Activated CD4-positive, alpha-beta T cell treated with anti-CD3 and anti-CD28 coated beads, Interleukin-2, amount 10 ng/mL, durations not matched to agents 7 days and 5 days (primary cell): Measurements from ENCODE around the gene KLF7. TPM values are rescaled to one million over a fixed set of nuclear protein-coding genes. Genes with fewer than 3 reads are reported as not detected.

Source experiments
- CTCF ChIA-PET: fragments of 350-600 bp; sonication (Branson Sonifier 250); formaldehyde crosslinking; loops from one replicate; lab custom pipeline; 2021; ENCODE audit warnings: antibody characterized with exemption; lab: Charles Lee
- POLR2A ChIA-PET: fragments of 350-600 bp; sonication (Branson Sonifier 250); formaldehyde crosslinking; loops from one replicate; lab custom pipeline; 2021; ENCODE audit warnings: antibody characterized with exemption; lab: Charles Lee
- DNase-seq: peaks from one replicate; pipeline ENCODE4 v3.0.0-alpha.2; 2020
- H3K27ac Mint-ChIP-seq: one replicate; pipeline ENCODE4 v1.8.0; 2021; ENCODE audit warnings: mild to moderate bottlenecking, moderate library complexity, mixed read lengths
- H3K27me3 Mint-ChIP-seq: one replicate; pipeline ENCODE4 v1.8.0; 2021; ENCODE audit warnings: mixed read lengths
- H3K36me3 Mint-ChIP-seq: one replicate; pipeline ENCODE4 v1.8.0; 2021; ENCODE audit warnings: low read depth, mixed read lengths
- H3K4me1 Mint-ChIP-seq: one replicate; pipeline ENCODE4 v1.8.0; 2021; ENCODE audit warnings: mixed read lengths
- H3K4me3 Mint-ChIP-seq: one replicate; pipeline ENCODE4 v1.8.0; 2021; ENCODE audit warnings: mild to moderate bottlenecking, moderate library complexity, mixed read lengths
- H3K9me3 Mint-ChIP-seq: one replicate; pipeline ENCODE4 v1.8.0; 2021; ENCODE audit warnings: mixed read lengths
- total RNA-seq, 2 experiments: library from RNA; stranded (reverse); gene quantifications; one replicate each; pipeline ENCODE4 v1.2.3, GENCODE V29; 2021

Gene KLF7
- total RNA-seq, 2 experiments from 2014 or later = 35.3 to 38.2 TPM

- DNase-seq = no peak
- no peak overlapping the region for H3K4me3 Mint-ChIP-seq
- peaks cover 9% of the 10 kb centered on the region for H3K9me3 Mint-ChIP-seq
- H3K4me1 Mint-ChIP-seq = peaks cover 15% of the 10 kb centered on the region
- no peak overlapping the region for H3K27ac Mint-ChIP-seq
- ChIA-PET CTCF (interaction anchor here (0.6 kb wide), 2 partner anchors 21 to 27 kb away, joined by 3 to 5 read pairs; no protein-coding TSS in a partner anchor), POLR2A (interaction anchor here (0.7 kb wide), 1 partner anchor 235 kb away, joined by 4 read pairs; no protein-coding TSS in a partner anchor)
- H3K36me3 Mint-ChIP-seq = no peaks in the 10 kb centered on the region
- peaks cover 6% of the 10 kb centered on the region for H3K27me3 Mint-ChIP-seq
These were observed 116.6 kb downstream of the KLF7 start for GRCh38 chr2:207049122-207049521.

GRCh38 chr2:207048416-207048815, 117.3 kb downstream of the KLF7 start:
- H3K4me1 Mint-ChIP-seq = peaks cover 15% of the 10 kb centered on the region
- CTCF ChIA-PET = interaction anchor here (0.6 to 1.1 kb wide), 3 partner anchors 20 to 277 kb away, joined by 3 to 5 read pairs (median 4); no protein-coding TSS in a partner anchor
- POLR2A ChIA-PET = no interaction called here
- H3K27me3 Mint-ChIP-seq = peaks cover 6% of the 10 kb centered on the region
- H3K9me3 Mint-ChIP-seq = peaks cover 9% of the 10 kb centered on the region
- H3K27ac Mint-ChIP-seq = no peak overlapping the region
- no peak overlapping the region for H3K4me3 Mint-ChIP-seq
- no peaks in the 10 kb centered on the region for H3K36me3 Mint-ChIP-seq
- DNase-seq = no peak

GRCh38 chr2:207046724-207047123, 119.0 kb downstream of the KLF7 start:
- Mint-ChIP-seq H3K4me1 (peaks cover 15% of the 10 kb centered on the region), H3K27ac (peak overlapping the region; percentile 31), H3K4me3 (no peak overlapping the region), H3K9me3 (no peaks in the 10 kb centered on the region), H3K36me3 (no peaks in the 10 kb centered on the region), H3K27me3 (peaks cover 6% of the 10 kb centered on the region)
- DNase-seq = peak; percentile 54
- ChIA-PET POLR2A (interaction anchor here (0.6 kb wide), 1 partner anchor 193 kb away, joined by 3 read pairs; no protein-coding TSS in a partner anchor), CTCF (interaction anchor here (1.1 to 1.3 kb wide), 2 partner anchors 17 to 427 kb away, joined by 4 read pairs; no protein-coding TSS in a partner anchor)

GRCh38 chr2:207045531-207045930, 120.2 kb downstream of the KLF7 start:
- Mint-ChIP-seq H3K36me3 (no peaks in the 10 kb centered on the region), H3K4me3 (no peak overlapping the region), H3K9me3 (no peaks in the 10 kb centered on the region), H3K4me1 (peaks cover 15% of the 10 kb centered on the region), H3K27ac (no peak overlapping the region), H3K27me3 (peaks cover 8% of the 10 kb centered on the region)
- ChIA-PET POLR2A (no interaction called here), CTCF (interaction anchor here (0.7 kb wide), 1 partner anchor 373 kb away, joined by 4 read pairs; no protein-coding TSS in a partner anchor)
- DNase-seq = no peak

GRCh38 chr2:207044379-207045362, 121.1 kb downstream of the KLF7 start:
- no peaks in the 10 kb centered on the region for H3K36me3 Mint-ChIP-seq
- no peak for DNase-seq
- CTCF ChIA-PET = no interaction called here

DNA sequence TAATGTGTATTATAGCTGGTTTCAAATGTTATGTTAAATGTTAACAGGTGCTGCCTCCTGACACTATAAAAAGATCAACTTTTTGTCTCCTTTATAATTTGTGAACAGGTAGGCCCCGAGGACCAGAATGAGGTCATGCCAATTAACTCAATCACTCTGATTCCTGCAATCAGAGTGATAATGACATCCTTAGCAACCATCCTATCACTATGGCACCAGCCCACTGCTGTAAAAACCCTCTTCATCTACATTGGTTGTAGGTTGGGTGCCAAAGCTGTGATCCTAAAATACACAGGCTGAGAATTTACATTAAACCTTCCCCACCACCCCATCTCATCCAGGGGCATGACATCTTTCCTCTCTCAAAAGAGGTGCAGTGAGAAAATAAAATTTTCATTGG, 122.9 kb downstream of the KLF7 start:
- ChIA-PET POLR2A (no interaction called here), CTCF (no interaction called here)
- Mint-ChIP-seq H3K36me3 (no peaks in the 10 kb centered on the region), H3K27ac (no peak overlapping the region), H3K4me3 (no peak overlapping the region), H3K9me3 (no peaks in the 10 kb centered on the region), H3K27me3 (peaks cover 8% of the 10 kb centered on the region), H3K4me1 (peaks cover 15% of the 10 kb centered on the region)
- DNase-seq = no peak

More at GRCh38 chr2:207044379-207045362, 121.1 kb downstream of the KLF7 start:
- Mint-ChIP-seq H3K9me3 (no peaks in the 10 kb centered on the region), H3K27me3 (peaks cover 8% of the 10 kb centered on the region), H3K4me1 (peaks cover 15% of the 10 kb centered on the region), H3K4me3 (no peak overlapping the region), H3K27ac (no peak overlapping the region)
- POLR2A ChIA-PET = no interaction called here

GRCh38 chr2:207041786-207042554, 123.8 kb downstream of the KLF7 start:
- H3K9me3 Mint-ChIP-seq = no peaks in the 10 kb centered on the region
- no peak for DNase-seq

DNA sequence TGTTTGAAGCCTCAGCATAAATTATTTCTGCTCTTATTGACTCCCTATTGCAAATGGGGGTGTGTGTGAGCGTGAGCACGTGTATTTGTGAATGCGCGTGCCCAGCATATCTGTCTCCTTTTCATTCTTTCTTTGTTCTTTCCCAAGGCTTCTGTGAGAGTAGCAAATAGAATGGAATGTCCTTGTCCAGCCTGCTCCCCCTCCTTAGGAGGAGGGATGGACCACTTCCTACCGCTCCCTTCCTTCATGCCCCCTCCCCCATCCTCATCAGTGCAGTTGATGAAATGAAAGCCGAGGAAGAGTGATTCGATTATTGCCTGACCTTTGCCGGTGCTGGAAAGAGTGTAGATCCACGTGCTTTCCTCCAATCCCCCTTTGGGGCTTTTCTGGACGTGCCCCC, 124.5 kb downstream of the KLF7 start:
- ChIA-PET CTCF (no interaction called here), POLR2A (no interaction called here)
- no peaks in the 10 kb centered on the region for H3K9me3 Mint-ChIP-seq
- peaks cover 8% of the 10 kb centered on the region for H3K27me3 Mint-ChIP-seq
- DNase-seq = no peak
- H3K4me3 Mint-ChIP-seq = no peak overlapping the region
- H3K4me1 Mint-ChIP-seq = peaks cover 4% of the 10 kb centered on the region
- no peak overlapping the region for H3K27ac Mint-ChIP-seq
- no peaks in the 10 kb centered on the region for H3K36me3 Mint-ChIP-seq

More at GRCh38 chr2:207041786-207042554, 123.8 kb downstream of the KLF7 start:
- H3K27ac Mint-ChIP-seq = no peak overlapping the region
- ChIA-PET CTCF (no interaction called here), POLR2A (no interaction called here)
- H3K36me3 Mint-ChIP-seq = no peaks in the 10 kb centered on the region
- H3K4me1 Mint-ChIP-seq = peaks cover 10% of the 10 kb centered on the region
- H3K27me3 Mint-ChIP-seq = peaks cover 8% of the 10 kb centered on the region
- H3K4me3 Mint-ChIP-seq = no peak overlapping the region

DNA sequence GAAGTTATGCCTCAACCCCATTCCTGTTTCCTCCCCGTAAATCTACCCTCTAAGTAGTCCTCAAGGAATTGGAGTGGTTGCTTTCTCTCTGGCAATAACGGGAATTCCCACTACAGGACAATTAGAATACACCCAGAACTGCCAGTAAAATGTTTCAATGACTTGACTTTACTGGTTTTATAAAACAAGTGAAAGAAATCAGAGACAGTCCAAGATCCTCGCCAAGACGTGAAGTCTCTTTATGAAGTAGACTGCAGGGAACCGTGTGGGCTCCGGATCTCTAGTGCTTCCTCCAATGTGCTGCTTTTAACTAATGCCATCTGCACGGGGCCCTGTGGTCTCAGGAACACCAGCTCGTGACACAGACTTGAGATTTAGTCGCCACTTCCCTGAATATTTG, 125.1 kb downstream of the KLF7 start:
- Mint-ChIP-seq H3K4me1 (no peaks in the 10 kb centered on the region), H3K9me3 (no peaks in the 10 kb centered on the region), H3K27ac (no peak overlapping the region), H3K27me3 (peaks cover 4% of the 10 kb centered on the region), H3K4me3 (no peak overlapping the region), H3K36me3 (no peaks in the 10 kb centered on the region)
- no peak for DNase-seq
- ChIA-PET CTCF (no interaction called here), POLR2A (no interaction called here)

DNA sequence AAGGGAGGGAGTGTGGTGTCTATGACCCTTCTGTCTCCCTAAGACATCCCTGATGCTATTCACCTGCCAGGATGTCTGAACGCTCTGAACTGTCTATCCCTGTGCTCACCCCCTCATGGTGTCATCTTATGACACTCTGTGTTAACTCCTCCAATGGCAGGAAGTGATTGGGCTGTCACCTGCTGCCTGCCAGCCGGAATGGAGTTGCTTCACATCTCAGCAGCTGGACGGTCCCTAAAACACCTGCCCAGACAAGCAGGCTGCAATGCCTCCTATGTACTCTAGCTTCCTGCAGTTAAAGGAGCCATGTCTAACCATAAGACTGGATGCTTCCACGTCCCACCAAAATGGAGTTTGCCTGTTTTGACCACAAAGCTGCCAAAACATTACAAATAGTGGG, 126.5 kb downstream of the KLF7 start:
- POLR2A ChIA-PET = no interaction called here
- Mint-ChIP-seq H3K27ac (no peak overlapping the region), H3K9me3 (peaks cover 4% of the 10 kb centered on the region), H3K27me3 (peaks cover 2% of the 10 kb centered on the region), H3K4me3 (no peak overlapping the region), H3K36me3 (no peaks in the 10 kb centered on the region), H3K4me1 (no peaks in the 10 kb centered on the region)
- no peak for DNase-seq
- CTCF ChIA-PET = interaction anchor here (1.0 kb wide), 1 partner anchor 61 kb away, joined by 3 read pairs; no protein-coding TSS in a partner anchor

DNA sequence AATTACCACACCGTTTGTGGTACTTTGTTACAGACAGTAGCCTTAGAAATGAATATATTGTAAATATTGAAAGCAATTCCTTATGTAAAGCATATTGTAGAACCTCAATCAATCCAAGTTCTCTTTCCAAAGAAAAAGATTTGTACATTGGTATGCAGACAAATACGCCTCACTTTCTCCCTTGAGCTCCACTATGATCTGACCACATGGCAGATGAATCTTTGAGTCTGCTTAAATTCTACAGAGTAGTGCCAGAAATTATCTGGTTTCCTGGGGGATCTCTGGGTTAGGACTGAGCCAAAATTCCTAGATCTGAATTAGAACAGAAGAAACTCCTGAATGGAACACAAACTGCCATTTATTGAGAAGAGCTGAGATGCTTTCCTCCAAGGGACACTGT, 127.4 kb downstream of the KLF7 start:
- CTCF ChIA-PET = no interaction called here

GRCh38 chr2:207037896-207038295, 127.9 kb downstream of the KLF7 start:
- no peak overlapping the region for H3K4me3 Mint-ChIP-seq
- no peak for DNase-seq
- peaks cover 13% of the 10 kb centered on the region for H3K9me3 Mint-ChIP-seq
- no peaks in the 10 kb centered on the region for H3K4me1 Mint-ChIP-seq
- no peaks in the 10 kb centered on the region for H3K36me3 Mint-ChIP-seq
- H3K27me3 Mint-ChIP-seq = peaks cover 3% of the 10 kb centered on the region
- ChIA-PET POLR2A (no interaction called here), CTCF (no interaction called here)
- H3K27ac Mint-ChIP-seq = no peak overlapping the region

More for the DNA sequence above, 127.4 kb downstream of the KLF7 start:
- DNase-seq = no peak
- no peak overlapping the region for H3K4me3 Mint-ChIP-seq
- no peaks in the 10 kb centered on the region for H3K4me1 Mint-ChIP-seq
- H3K27me3 Mint-ChIP-seq = peaks cover 2% of the 10 kb centered on the region
- no peak overlapping the region for H3K27ac Mint-ChIP-seq
- H3K9me3 Mint-ChIP-seq = peaks cover 10% of the 10 kb centered on the region
- H3K36me3 Mint-ChIP-seq = no peaks in the 10 kb centered on the region
- POLR2A ChIA-PET = no interaction called here
